Transverse colon (tissue), 3 donors: ENCODE data around the gene DOCK1.

ENCODE experiments used
- EP300 ChIP-seq: sonication (generic); formaldehyde crosslinking; IDR thresholded peaks from one replicate; pipeline ENCODE4 v1.6.1; 2017; ENCODE audit warnings: antibody characterized with exemption, low read depth
- TF ChIP-seq, protein P1 (sequence below), 5 experiments: fragments of 200-600 bp in 3 of 5; fragments of 450-650 bp in 2 of 5; sonication (generic) in 3 of 5; IDR thresholded peaks; 1 replicate in 2 of 5; 2 replicates in 3 of 5; pipeline ENCODE4 v1.5.1; 2016 to 2017; ENCODE audit warnings: antibody characterized with exemption in 5 of 5, inconsistent platforms in 3 of 5, mild to moderate bottlenecking in 2 of 5, moderate library complexity in 1 of 5

DNA sequence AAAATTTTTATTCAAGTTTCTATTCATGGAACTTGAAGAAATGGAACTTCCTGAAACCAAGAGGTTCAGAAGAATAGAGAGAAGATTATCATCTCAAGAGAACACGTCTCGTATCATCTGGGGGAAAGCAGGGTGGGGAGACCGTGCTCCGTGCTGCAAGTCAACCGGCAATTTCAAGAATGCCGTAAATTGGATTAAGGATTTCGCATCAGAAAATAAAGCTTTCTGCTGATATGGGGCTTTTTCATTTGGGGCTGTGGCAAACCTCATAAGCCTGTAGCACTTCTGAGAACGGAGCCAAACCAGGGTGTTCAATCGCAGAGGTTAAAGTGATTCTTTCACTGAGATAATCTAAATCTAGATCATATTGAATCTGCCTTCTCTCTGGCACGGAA, 493.7 kb downstream of the DOCK1 start:
- TF ChIP-seq, protein P1, sequence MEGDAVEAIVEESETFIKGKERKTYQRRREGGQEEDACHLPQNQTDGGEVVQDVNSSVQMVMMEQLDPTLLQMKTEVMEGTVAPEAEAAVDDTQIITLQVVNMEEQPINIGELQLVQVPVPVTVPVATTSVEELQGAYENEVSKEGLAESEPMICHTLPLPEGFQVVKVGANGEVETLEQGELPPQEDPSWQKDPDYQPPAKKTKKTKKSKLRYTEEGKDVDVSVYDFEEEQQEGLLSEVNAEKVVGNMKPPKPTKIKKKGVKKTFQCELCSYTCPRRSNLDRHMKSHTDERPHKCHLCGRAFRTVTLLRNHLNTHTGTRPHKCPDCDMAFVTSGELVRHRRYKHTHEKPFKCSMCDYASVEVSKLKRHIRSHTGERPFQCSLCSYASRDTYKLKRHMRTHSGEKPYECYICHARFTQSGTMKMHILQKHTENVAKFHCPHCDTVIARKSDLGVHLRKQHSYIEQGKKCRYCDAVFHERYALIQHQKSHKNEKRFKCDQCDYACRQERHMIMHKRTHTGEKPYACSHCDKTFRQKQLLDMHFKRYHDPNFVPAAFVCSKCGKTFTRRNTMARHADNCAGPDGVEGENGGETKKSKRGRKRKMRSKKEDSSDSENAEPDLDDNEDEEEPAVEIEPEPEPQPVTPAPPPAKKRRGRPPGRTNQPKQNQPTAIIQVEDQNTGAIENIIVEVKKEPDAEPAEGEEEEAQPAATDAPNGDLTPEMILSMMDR (IDR thresholded peaks at IDR 0.05), result no peak
- no peak for TF ChIP-seq EP300
